DOHH2 (cell line): Measurements from ENCODE around the gene PLS3.

Experiments used
- CTCF ChIP-seq: fragments of 200-600 bp; sonication (generic); IDR thresholded peaks from one replicate; pipeline ENCODE4 v1.5.1; 2014; ENCODE audit warnings: antibody characterized with exemption, mild to moderate bottlenecking, low read depth, low read length; ENCODE audit not compliant: poor library complexity, severe bottlenecking
- EZH2phosphoT487 ChIP-seq: fragments of 200-600 bp; sonication (generic); IDR thresholded peaks from 2 replicates; pipeline ENCODE4 v1.6.1; 2017; ENCODE audit warnings: borderline replicate concordance, mild to moderate bottlenecking, antibody characterized with exemption, low read length, moderate library complexity, mixed read lengths

GRCh38 chrX:115535421-115535820 lies 25.6 kb upstream of the PLS3 start:
- TF ChIP-seq CTCF (no peak), EZH2phosphoT487 (no peak)
